HepG2 (cell line): ENCODE measurements around the gene IGLL1. TPM values are rescaled to one million over a fixed set of nuclear protein-coding genes. Genes with fewer than 3 reads are reported as not detected.

ENCODE experiments used
- ATAC-seq: fragments of 200-7000 bp; cut with Tn5 transposase; 3 replicates; pipeline ENCODE4 v1.9.1; 2020; ENCODE audit warnings: mild to moderate bottlenecking, moderate library complexity
- BruUV-seq: library from RNA; stranded (reverse); fragments of 400-500 nt; replicated peaks from 2 replicates; lab custom pipeline; 2021; lab: Mats Ljungman, UMichigan
- CTCF ChIA-PET: fragments of 300-600 bp; formaldehyde crosslinking; extraction: SDS; loops from one replicate; lab custom pipeline; 2021; ENCODE audit warnings: low total read pairs, inconsistent platforms, low intra/inter-chr PET ratio; lab: Yijun Ruan, JAX
- POLR2A ChIA-PET: fragments of 350-600 bp; sonication (Branson Sonifier 250); formaldehyde crosslinking; loops from one replicate; lab custom pipeline; 2020; ENCODE audit warnings: antibody characterized with exemption, inconsistent platforms; lab: Yijun Ruan, JAX
- DNase-seq: peaks from one replicate; pipeline ENCODE4 v3.0.0-alpha.2; 2015; ENCODE audit warnings: low spot score
- FAIRE-seq: peaks from 3 replicates; lab custom pipeline; 2011; peaks lifted over from hg19 to GRCh38; lab: Jason Lieb, UNC
- H2AFZ ChIP-seq: one replicate; pipeline ENCODE4 v1.6.1; 2011; ENCODE audit warnings: low read length, inconsistent platforms
- H3K27ac ChIP-seq: fragments of 300-600 bp; 3 replicates; pipeline ENCODE4 v1.8.0; 2011; ENCODE audit warnings: mixed run types, mild to moderate bottlenecking, mixed read lengths, low read length, inconsistent platforms; ENCODE audit not compliant: insufficient read depth; ENCODE audit errors: extremely low read length
- H3K27me3 ChIP-seq, 2 experiments: fragments of 200-600 bp in 1 of 2; 2 replicates in 1 of 2; 3 replicates in 1 of 2; pipeline versions ENCODE4 v1.6.0 to v1.8.0; 2011; ENCODE audit warnings: low read length in 2 of 2, mild to moderate bottlenecking in 2 of 2, moderate library complexity in 2 of 2, inconsistent platforms in 1 of 2; ENCODE audit not compliant: insufficient read depth in 2 of 2, control insufficient read depth in 1 of 2
- H3K36me3 ChIP-seq, 2 experiments: fragments of 200-600 bp in 1 of 2; replicated peaks in 1 of 2; 2 replicates in 1 of 2; 3 replicates in 1 of 2; pipeline versions ENCODE4 v1.5.1 to v1.8.0; 2011; ENCODE audit warnings: low read length in 2 of 2, inconsistent platforms in 1 of 2; ENCODE audit not compliant: insufficient read depth in 2 of 2, control insufficient read depth in 1 of 2
- H3K4me1 ChIP-seq: 2 replicates; pipeline ENCODE4 v1.5.1; 2012; ENCODE audit warnings: low read length, inconsistent platforms; ENCODE audit not compliant: insufficient read depth
- H3K4me2 ChIP-seq: 2 replicates; pipeline ENCODE4 v1.6.0; 2011; ENCODE audit warnings: low read depth, low read length, inconsistent platforms
- H3K4me3 ChIP-seq, 3 experiments: fragments of 200-600 bp in 1 of 3; sonication (generic), shearing (Covaris generic) in 1 of 3; replicated peaks in 1 of 3; 2 replicates each; pipeline ENCODE4 v1.5.1; 2011 to 2016; ENCODE audit warnings: low read length in 3 of 3, inconsistent platforms in 2 of 3, low read depth in 2 of 3, mild to moderate bottlenecking in 2 of 3, control low read depth in 1 of 3, mixed read lengths in 1 of 3; ENCODE audit not compliant: insufficient read depth in 1 of 3
- H3K79me2 ChIP-seq: one replicate; pipeline ENCODE4 v1.6.1; 2011; ENCODE audit warnings: low read length, inconsistent platforms; ENCODE audit not compliant: insufficient read depth
- H3K9ac ChIP-seq: 2 replicates; pipeline ENCODE4 v1.6.0; 2011; ENCODE audit warnings: mild to moderate bottlenecking, low read depth, low read length, inconsistent platforms; ENCODE audit not compliant: insufficient read depth
- H3K9me3 ChIP-seq: 2 replicates; pipeline ENCODE4 v1.5.1; 2012; ENCODE audit warnings: mild to moderate bottlenecking, low read length
- H4K20me1 ChIP-seq: 2 replicates; pipeline ENCODE4 v1.6.0; 2011; ENCODE audit warnings: inconsistent platforms, mild to moderate bottlenecking, low read length, moderate library complexity; ENCODE audit not compliant: insufficient read depth
- ATAD3A ChIP-seq: sonication (generic); formaldehyde crosslinking; IDR thresholded peaks from 2 replicates; pipeline ENCODE4 v1.4.0; 2020; ENCODE audit warnings: missing genetic modification reagents
- EP300 ChIP-seq, 3 experiments: sonication (generic) in 1 of 3; formaldehyde crosslinking in 1 of 3; IDR thresholded peaks; 2 replicates each; pipeline versions ENCODE4 v1.5.1 to v1.6.1; 2011 to 2020; ENCODE audit warnings: low read depth in 2 of 3, low read length in 2 of 3, borderline replicate concordance in 1 of 3, improper control_type of control experiment in 1 of 3, mild to moderate bottlenecking in 1 of 3, missing genetic modification reagents in 1 of 3, moderate library complexity in 1 of 3
- IKZF1 ChIP-seq: fragments of 450-650 bp; IDR thresholded peaks from 2 replicates; pipeline ENCODE4 v1.7.1; 2016
- NFYB ChIP-seq: sonication (generic); formaldehyde crosslinking; IDR thresholded peaks from 2 replicates; pipeline ENCODE4 v1.4.0; 2020; ENCODE audit warnings: missing genetic modification reagents
- PHF20 ChIP-seq: sonication (generic); formaldehyde crosslinking; IDR thresholded peaks from 2 replicates; pipeline ENCODE4 v1.5.0; 2020; ENCODE audit warnings: mild to moderate bottlenecking, missing genetic modification reagents
- RCOR2 ChIP-seq: IDR thresholded peaks from 2 replicates; pipeline ENCODE4 v1.6.1; 2016; ENCODE audit warnings: missing biosample characterization, missing genetic modification reagents
- ZNF724P ChIP-seq: sonication (generic); formaldehyde crosslinking; IDR thresholded peaks from 2 replicates; pipeline ENCODE4 v1.8.0; 2022; ENCODE audit warnings: missing genetic modification reagents, borderline replicate concordance
- ZNF768 ChIP-seq: sonication (generic); formaldehyde crosslinking; IDR thresholded peaks from 2 replicates; pipeline ENCODE4 v1.4.0; 2020; ENCODE audit warnings: missing genetic modification reagents
- ZNF782 ChIP-seq: sonication (generic); formaldehyde crosslinking; IDR thresholded peaks from 2 replicates; pipeline ENCODE4 v1.4.0; 2020; ENCODE audit warnings: missing genetic modification reagents, mild to moderate bottlenecking, borderline replicate concordance
- WGBS: methylation state at CpG from one replicate; pipeline ENCODE4 v1.1.6; 2017; ENCODE audit warnings: low lambda C conversion rate; 5-methylcytosine and 5-hydroxymethylcytosine counted together
- in situ Hi-C: cut with HindIII; loops from 2 replicates; pipeline ENCODE4 v1.10.0; 2017; ENCODE audit warnings: low pct_unique_long_range_greater_than_20kb; ENCODE audit not compliant: extremely low pct_ligation_motif_present
- intact Hi-C: fragments of 100-400 bp; cut with micrococcal nuclease; formaldehyde crosslinking; loops from one replicate; pipeline ENCODE4 v1.10.0; 2022; ENCODE audit not compliant: unreplicated experiment
- polyA plus RNA-seq, 8 experiments: library from polyadenylated mRNA; depleted of rRNA in 3 of 8; stranded (reverse) in 7 of 8; unstranded in 1 of 8; fragments of >200 nt; fragmentation: Illumina TruSeq in 4 of 8; extraction: Trizol in 4 of 8; gene quantifications; 2 replicates each; pipeline versions ENCODE4 v1.2.1 to v1.2.3, GENCODE V29; 2011 to 2016; ENCODE audit warnings: low read depth in 4 of 8, missing spikeins in 1 of 8, mixed read lengths in 1 of 8; ENCODE audit not compliant: insufficient read depth in 1 of 8
- total RNA-seq, 5 experiments: library from RNA; depleted of rRNA; stranded (reverse); fragments of >200 nt; fragmentation: Illumina TruSeq; extraction: Trizol; gene quantifications; 2 replicates each; pipeline ENCODE4 v1.2.3, GENCODE V29; 2016; ENCODE audit warnings: low read depth in 1 of 5
- TF ChIP-seq, protein P1 (sequence below): sonication (generic); formaldehyde crosslinking; IDR thresholded peaks from 2 replicates; pipeline ENCODE4 v1.5.0; 2020; ENCODE audit warnings: mild to moderate bottlenecking, missing genetic modification reagents
- TF ChIP-seq, protein P2 (sequence below): IDR thresholded peaks from 2 replicates; pipeline ENCODE4 v1.6.1; 2016; ENCODE audit warnings: low read depth, control low read depth
- TF ChIP-seq, protein P3 (sequence below): sonication (generic); formaldehyde crosslinking; IDR thresholded peaks from 2 replicates; pipeline ENCODE4 v1.4.0; 2020; ENCODE audit warnings: missing genetic modification reagents, mild to moderate bottlenecking, borderline replicate concordance
- TF ChIP-seq, protein P4 (sequence below): sonication (generic); formaldehyde crosslinking; IDR thresholded peaks from 2 replicates; pipeline ENCODE4 v1.5.1; 2020; ENCODE audit warnings: mild to moderate bottlenecking, missing genetic modification reagents, moderate library complexity
- TF ChIP-seq, protein P5 (sequence below): IDR thresholded peaks from 2 replicates; pipeline ENCODE4 v1.6.1; 2016

IGLL1 gene
- total and polyA plus RNA-seq, 2 of the 13 experiments (the other 11 are each of a cell fraction or from before 2014, with no cell fraction given) = not detected

DNA sequence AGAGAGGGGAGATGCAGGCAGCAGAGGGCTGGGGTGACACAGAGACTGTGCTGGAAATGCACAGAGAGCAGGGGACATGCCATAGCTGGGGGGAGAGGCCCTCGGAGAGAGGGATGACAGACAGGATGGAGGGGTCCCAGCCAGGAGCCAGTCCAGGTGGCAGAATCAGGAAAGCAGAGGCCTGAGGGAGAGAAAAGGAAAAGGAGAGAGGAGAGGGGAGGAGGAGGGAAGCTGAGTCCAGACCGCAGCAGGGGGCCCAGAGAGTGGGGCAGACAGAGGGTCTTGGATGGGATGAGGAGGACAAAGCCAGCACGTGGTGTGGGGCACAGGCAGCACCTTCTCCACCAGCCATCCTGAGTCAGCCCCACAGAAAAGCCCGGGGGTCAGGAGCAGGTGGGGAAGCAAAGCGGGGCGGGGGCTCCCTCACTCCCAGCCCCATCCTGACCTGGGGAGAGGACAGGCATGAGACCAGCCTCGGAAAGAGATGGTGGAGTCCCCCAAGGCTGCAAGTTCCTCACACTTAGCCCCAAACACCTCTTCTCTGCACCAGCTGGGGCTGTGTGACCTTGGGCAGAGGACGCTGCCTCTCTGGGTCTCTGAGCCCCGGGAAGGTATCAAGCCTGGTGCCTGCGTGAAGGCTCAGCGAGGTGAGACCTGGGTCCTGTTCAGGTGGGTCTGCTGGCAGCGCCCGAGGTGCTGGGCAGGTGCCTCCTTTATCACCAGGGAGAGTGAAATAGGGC is 48.0 kb downstream of the IGLL1 start:
- Histone ChIP-seq H4K20me1 (no peaks in the 10 kb centered on the region), H3K9me3 (no peaks in the 10 kb centered on the region), H3K27ac (no peak overlapping the region), H3K79me2 (no peaks in the 10 kb centered on the region), H3K9ac (no peak overlapping the region), H3K36me3 (no peaks in the 10 kb centered on the region), H3K27me3 (no peaks in the 10 kb centered on the region), H3K4me2 (no peak overlapping the region), H3K4me1 (peaks cover 83% of the 10 kb centered on the region), H2AFZ (no peak overlapping the region), H3K4me3 (no peak overlapping the region)
- ChIA-PET POLR2A (interaction anchor here (1.2 kb wide), 1 partner anchor 10 kb away, joined by 3 read pairs; no protein-coding TSS in a partner anchor), CTCF (no interaction called here)
- ATAC-seq (no peak), DNase-seq (no peak), FAIRE-seq (no peak)
- in situ Hi-C loops = no loop called here
- intact Hi-C loops = no loop called here
- WGBS = 91% methylated on average over 13 of the region's 13 CpGs
- BruUV-seq = no TSS peak
- TF ChIP-seq RCOR2 = no peak
- TF ChIP-seq, protein P1, sequence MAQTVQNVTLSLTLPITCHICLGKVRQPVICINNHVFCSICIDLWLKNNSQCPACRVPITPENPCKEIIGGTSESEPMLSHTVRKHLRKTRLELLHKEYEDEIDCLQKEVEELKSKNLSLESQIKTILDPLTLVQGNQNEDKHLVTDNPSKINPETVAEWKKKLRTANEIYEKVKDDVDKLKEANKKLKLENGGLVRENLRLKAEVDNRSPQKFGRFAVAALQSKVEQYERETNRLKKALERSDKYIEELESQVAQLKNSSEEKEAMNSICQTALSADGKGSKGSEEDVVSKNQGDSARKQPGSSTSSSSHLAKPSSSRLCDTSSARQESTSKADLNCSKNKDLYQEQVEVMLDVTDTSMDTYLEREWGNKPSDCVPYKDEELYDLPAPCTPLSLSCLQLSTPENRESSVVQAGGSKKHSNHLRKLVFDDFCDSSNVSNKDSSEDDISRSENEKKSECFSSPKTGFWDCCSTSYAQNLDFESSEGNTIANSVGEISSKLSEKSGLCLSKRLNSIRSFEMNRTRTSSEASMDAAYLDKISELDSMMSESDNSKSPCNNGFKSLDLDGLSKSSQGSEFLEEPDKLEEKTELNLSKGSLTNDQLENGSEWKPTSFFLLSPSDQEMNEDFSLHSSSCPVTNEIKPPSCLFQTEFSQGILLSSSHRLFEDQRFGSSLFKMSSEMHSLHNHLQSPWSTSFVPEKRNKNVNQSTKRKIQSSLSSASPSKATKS (CRISPR knock-in tag) = no peak
- no peak for TF ChIP-seq IKZF1
- TF ChIP-seq EP300 (IDR thresholded peaks at IDR 0.05; ENCODE audit: low read depth in 2 of 2, low read length in 2 of 2) = no peak
- TF ChIP-seq EP300 (CRISPR knock-in tag; IDR thresholded peaks at IDR 0.05; ENCODE audit: borderline replicate concordance) = no peak
- TF ChIP-seq, protein P2, sequence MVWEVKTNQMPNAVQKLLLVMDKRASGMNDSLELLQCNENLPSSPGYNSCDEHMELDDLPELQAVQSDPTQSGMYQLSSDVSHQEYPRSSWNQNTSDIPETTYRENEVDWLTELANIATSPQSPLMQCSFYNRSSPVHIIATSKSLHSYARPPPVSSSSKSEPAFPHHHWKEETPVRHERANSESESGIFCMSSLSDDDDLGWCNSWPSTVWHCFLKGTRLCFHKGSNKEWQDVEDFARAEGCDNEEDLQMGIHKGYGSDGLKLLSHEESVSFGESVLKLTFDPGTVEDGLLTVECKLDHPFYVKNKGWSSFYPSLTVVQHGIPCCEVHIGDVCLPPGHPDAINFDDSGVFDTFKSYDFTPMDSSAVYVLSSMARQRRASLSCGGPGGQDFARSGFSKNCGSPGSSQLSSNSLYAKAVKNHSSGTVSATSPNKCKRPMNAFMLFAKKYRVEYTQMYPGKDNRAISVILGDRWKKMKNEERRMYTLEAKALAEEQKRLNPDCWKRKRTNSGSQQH (CRISPR knock-in tag) = no peak
- no peak for TF ChIP-seq PHF20
- no peak for TF ChIP-seq ZNF724P (CRISPR knock-in tag)
- TF ChIP-seq, protein P3, sequence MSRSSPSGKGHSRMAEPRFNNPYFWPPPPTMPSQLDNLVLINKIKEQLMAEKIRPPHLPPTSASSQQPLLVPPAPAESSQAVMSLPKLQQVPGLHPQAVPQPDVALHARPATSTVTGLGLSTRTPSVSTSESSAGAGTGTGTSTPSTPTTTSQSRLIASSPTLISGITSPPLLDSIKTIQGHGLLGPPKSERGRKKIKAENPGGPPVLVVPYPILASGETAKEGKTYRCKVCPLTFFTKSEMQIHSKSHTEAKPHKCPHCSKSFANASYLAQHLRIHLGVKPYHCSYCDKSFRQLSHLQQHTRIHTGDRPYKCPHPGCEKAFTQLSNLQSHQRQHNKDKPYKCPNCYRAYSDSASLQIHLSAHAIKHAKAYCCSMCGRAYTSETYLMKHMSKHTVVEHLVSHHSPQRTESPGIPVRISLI (CRISPR knock-in tag) = no peak
- TF ChIP-seq ZNF782 (CRISPR knock-in tag) = no peak
- TF ChIP-seq, protein P4, sequence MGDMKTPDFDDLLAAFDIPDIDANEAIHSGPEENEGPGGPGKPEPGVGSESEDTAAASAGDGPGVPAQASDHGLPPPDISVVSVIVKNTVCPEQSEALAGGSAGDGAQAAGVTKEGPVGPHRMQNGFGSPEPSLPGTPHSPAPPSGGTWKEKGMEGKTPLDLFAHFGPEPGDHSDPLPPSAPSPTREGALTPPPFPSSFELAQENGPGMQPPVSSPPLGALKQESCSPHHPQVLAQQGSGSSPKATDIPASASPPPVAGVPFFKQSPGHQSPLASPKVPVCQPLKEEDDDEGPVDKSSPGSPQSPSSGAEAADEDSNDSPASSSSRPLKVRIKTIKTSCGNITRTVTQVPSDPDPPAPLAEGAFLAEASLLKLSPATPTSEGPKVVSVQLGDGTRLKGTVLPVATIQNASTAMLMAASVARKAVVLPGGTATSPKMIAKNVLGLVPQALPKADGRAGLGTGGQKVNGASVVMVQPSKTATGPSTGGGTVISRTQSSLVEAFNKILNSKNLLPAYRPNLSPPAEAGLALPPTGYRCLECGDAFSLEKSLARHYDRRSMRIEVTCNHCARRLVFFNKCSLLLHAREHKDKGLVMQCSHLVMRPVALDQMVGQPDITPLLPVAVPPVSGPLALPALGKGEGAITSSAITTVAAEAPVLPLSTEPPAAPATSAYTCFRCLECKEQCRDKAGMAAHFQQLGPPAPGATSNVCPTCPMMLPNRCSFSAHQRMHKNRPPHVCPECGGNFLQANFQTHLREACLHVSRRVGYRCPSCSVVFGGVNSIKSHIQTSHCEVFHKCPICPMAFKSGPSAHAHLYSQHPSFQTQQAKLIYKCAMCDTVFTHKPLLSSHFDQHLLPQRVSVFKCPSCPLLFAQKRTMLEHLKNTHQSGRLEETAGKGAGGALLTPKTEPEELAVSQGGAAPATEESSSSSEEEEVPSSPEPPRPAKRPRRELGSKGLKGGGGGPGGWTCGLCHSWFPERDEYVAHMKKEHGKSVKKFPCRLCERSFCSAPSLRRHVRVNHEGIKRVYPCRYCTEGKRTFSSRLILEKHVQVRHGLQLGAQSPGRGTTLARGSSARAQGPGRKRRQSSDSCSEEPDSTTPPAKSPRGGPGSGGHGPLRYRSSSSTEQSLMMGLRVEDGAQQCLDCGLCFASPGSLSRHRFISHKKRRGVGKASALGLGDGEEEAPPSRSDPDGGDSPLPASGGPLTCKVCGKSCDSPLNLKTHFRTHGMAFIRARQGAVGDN = 0 out of 2 replicates have a peak, but pooled peaks have one; percentile 11
- TF ChIP-seq ZNF768 (CRISPR knock-in tag) = peak; percentile 99
- TF ChIP-seq, protein P5, sequence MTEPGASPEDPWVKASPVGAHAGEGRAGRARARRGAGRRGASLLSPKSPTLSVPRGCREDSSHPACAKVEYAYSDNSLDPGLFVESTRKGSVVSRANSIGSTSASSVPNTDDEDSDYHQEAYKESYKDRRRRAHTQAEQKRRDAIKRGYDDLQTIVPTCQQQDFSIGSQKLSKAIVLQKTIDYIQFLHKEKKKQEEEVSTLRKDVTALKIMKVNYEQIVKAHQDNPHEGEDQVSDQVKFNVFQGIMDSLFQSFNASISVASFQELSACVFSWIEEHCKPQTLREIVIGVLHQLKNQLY (CRISPR knock-in tag) = no peak
- no peak for TF ChIP-seq ATAD3A
- TF ChIP-seq NFYB = no peak
